ENCODE data around the gene NR3C1.

NR3C1 gene

GRCh38 chr5:143231973-143232812 lies 171.3 kb downstream of the NR3C1 start:
- no peak for DNase-seq (ENCODE audit: low read depth)

GRCh38 chr5:143231416-143231815 lies 172.1 kb downstream of the NR3C1 start:
- DNase-seq (ENCODE audit: low read depth) = no peak

GRCh38 chr5:143230676-143230996 lies 172.8 kb downstream of the NR3C1 start:
- no peak for DNase-seq (ENCODE audit: low read depth)

- no peak for DNase-seq (ENCODE audit: low read depth)
Observed at GRCh38 chr5:143229896-143230675, 173.4 kb downstream of the NR3C1 start.

- DNase-seq (ENCODE audit: low read depth) = no peak
Observed at GRCh38 chr5:143229426-143229895, 174.0 kb downstream of the NR3C1 start.

DNA sequence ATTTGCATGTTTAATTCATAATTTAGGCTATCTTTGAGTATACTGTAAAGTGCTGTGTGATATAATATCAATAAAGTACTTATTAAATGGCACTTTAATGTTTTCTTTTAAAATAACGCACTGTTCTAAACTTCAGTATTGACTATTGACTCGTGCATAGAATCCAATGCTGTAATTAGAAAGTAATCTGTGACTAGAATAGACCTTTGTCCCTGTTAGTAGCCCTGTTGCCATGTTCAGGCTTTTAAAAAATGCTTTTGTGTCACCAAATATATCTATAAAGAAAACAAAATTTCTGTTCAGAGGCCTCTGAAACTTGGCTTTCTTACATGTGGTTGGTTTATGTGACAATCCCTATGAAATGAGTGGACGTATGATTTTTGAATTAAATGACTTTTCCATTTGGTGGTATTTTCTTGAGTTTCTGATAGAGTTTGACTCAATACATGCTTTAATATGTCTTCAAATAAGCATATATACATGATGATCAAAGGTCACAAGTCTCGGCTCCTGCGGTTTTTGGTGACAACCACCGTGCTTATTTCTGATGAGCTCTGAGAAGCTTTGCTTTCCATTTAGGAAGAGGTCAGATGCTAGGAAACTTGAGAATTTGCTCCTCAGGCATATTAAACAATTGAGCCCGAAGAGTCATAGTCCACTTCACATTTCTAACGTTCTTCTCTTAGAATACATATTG lies 174.7 kb downstream of the NR3C1 start:
- DNase-seq (ENCODE audit: low read depth) = no peak

All from HS-5 (cell line).